Neural progenitor cell (in vitro differentiated cells): Measurements from ENCODE around the gene GALNT17. TPM values are rescaled to one million over a fixed set of nuclear protein-coding genes. Genes with fewer than 3 reads are reported as not detected.
"Not testable (repeated sequence)": the region's sequence is repeated elsewhere in the genome, so short reads cannot be mapped to it uniquely, and the experiment has no call there.

Experiments used
- DNase-seq: peaks from one replicate; pipeline ENCODE4 v3.0.0-alpha.2; 2016; ENCODE audit warnings: low spot score
- H2AFZ ChIP-seq: fragments of 200-600 bp; sonication (generic); replicated peaks from 2 replicates; pipeline ENCODE4 v1.6.1; 2016; ENCODE audit warnings: antibody characterized with exemption
- H3F3A ChIP-seq: fragments of 200-600 bp; sonication (generic); 2 replicates; pipeline ENCODE4 v1.6.1; 2016; ENCODE audit warnings: antibody characterized with exemption, low read depth
- H3K27ac ChIP-seq: fragments of 200-600 bp; sonication (generic); 2 replicates; pipeline ENCODE4 v1.5.1; 2016; ENCODE audit warnings: mild to moderate bottlenecking
- H3K27me3 ChIP-seq: fragments of 200-600 bp; sonication (generic); 2 replicates; pipeline ENCODE4 v1.6.1; 2016; ENCODE audit warnings: mild to moderate bottlenecking, moderate library complexity
- H3K36me3 ChIP-seq: fragments of 200-600 bp; sonication (generic); 2 replicates; pipeline ENCODE4 v1.5.1; 2016
- H3K4me1 ChIP-seq: fragments of 200-600 bp; sonication (generic); 2 replicates; pipeline ENCODE4 v1.6.1; 2016; ENCODE audit warnings: mixed run types
- H3K4me2 ChIP-seq: fragments of 200-600 bp; sonication (generic); 2 replicates; pipeline ENCODE4 v1.6.1; 2016
- H3K4me3 ChIP-seq: fragments of 200-600 bp; sonication (generic); 2 replicates; pipeline ENCODE4 v1.5.1; 2016
- H3K79me2 ChIP-seq: fragments of 200-600 bp; sonication (generic); 2 replicates; pipeline ENCODE4 v1.6.1; 2016; ENCODE audit warnings: low read depth
- H3K9ac ChIP-seq: fragments of 200-600 bp; sonication (generic); 2 replicates; pipeline ENCODE4 v1.6.1; 2016
- H3K9me3 ChIP-seq: fragments of 200-600 bp; sonication (generic); 2 replicates; pipeline ENCODE4 v1.5.1; 2016; ENCODE audit warnings: low read depth
- H4K20me1 ChIP-seq: fragments of 200-600 bp; sonication (generic); 2 replicates; pipeline ENCODE4 v1.6.1; 2016; ENCODE audit warnings: low read depth
- H3K27ac Mint-ChIP-seq: 3 replicates; pipeline ENCODE4 v1.8.0; 2021; ENCODE audit warnings: mixed read lengths
- H3K27me3 Mint-ChIP-seq: 2 replicates; pipeline ENCODE4 v1.8.0; 2022; ENCODE audit warnings: low read depth, mild to moderate bottlenecking, inconsistent platforms, moderate library complexity, mixed read lengths; ENCODE audit not compliant: insufficient read depth
- H3K36me3 Mint-ChIP-seq: 3 replicates; pipeline ENCODE4 v1.8.0; 2021; ENCODE audit warnings: mixed read lengths
- H3K4me1 Mint-ChIP-seq: 3 replicates; pipeline ENCODE4 v1.8.0; 2021; ENCODE audit warnings: mixed read lengths
- H3K4me3 Mint-ChIP-seq: 3 replicates; pipeline ENCODE4 v1.8.0; 2021; ENCODE audit warnings: mild to moderate bottlenecking, moderate library complexity, mixed read lengths
- H3K9me3 Mint-ChIP-seq: 3 replicates; pipeline ENCODE4 v1.8.0; 2020; ENCODE audit warnings: mixed read lengths
- EZH2 ChIP-seq: fragments of 200-600 bp; sonication (generic); IDR thresholded peaks from 2 replicates; pipeline ENCODE4 v1.6.1; 2017; ENCODE audit warnings: antibody characterized with exemption, mild to moderate bottlenecking, moderate library complexity
- EZH2phosphoT487 ChIP-seq: fragments of 200-600 bp; sonication (generic); IDR thresholded peaks from 2 replicates; pipeline ENCODE4 v1.6.1; 2017; ENCODE audit warnings: antibody characterized with exemption
- total RNA-seq: library from RNA; depleted of rRNA; stranded (reverse); fragments of >200 nt; gene quantifications from 2 replicates; pipeline ENCODE4 v1.2.3, GENCODE V29; 2015; ENCODE audit warnings: low replicate concordance
- TF ChIP-seq, protein P1 (sequence below): fragments of 200-600 bp; sonication (generic); IDR thresholded peaks from 2 replicates; pipeline ENCODE4 v1.5.1; 2017; ENCODE audit warnings: antibody characterized with exemption, mild to moderate bottlenecking

GALNT17 gene
- total RNA-seq, 1 donor from 2014 or later = 17.1 TPM

DNA sequence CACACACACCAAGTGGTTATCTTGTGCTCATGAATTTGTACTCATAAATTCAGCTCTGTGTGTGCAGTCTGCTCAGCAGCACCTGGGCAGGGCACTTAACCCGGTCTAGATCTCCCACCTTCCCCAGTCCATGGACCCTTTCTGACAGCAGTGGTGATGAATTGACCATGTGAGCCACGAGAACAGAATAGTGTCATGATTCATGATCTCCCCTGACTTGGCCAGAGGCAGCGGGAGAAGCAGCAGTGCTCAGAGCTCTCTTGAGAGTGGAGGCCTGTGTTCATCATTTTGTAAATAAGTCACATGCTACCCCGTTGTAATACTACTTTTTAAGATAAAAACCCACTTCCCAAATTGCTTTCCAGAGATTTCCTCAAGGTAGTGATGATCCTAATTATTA lies 74.2 kb downstream of the GALNT17 start:
- Mint-ChIP-seq H3K27ac (no peak overlapping the region), H3K36me3 (peaks cover 4% of the 10 kb centered on the region), H3K9me3 (peaks cover 12% of the 10 kb centered on the region), H3K4me3 (no peak overlapping the region), H3K27me3 (no peaks in the 10 kb centered on the region), H3K4me1 (no peaks in the 10 kb centered on the region)
- Histone ChIP-seq H3K36me3 (no peaks in the 10 kb centered on the region), H3K79me2 (peaks cover 98% of the 10 kb centered on the region), H3K4me2 (no peak overlapping the region), H3K4me3 (no peak overlapping the region), H3K9ac (no peak overlapping the region), H4K20me1 (no peaks in the 10 kb centered on the region), H3K9me3 (no peaks in the 10 kb centered on the region), H3K27me3 (no peaks in the 10 kb centered on the region), H2AFZ (no peak overlapping the region), H3K4me1 (no peaks in the 10 kb centered on the region), H3F3A (no peaks in the 10 kb centered on the region), H3K27ac (no peak overlapping the region)
- TF ChIP-seq EZH2phosphoT487 (no peak), EZH2 (no peak)
- TF ChIP-seq, protein P1, sequence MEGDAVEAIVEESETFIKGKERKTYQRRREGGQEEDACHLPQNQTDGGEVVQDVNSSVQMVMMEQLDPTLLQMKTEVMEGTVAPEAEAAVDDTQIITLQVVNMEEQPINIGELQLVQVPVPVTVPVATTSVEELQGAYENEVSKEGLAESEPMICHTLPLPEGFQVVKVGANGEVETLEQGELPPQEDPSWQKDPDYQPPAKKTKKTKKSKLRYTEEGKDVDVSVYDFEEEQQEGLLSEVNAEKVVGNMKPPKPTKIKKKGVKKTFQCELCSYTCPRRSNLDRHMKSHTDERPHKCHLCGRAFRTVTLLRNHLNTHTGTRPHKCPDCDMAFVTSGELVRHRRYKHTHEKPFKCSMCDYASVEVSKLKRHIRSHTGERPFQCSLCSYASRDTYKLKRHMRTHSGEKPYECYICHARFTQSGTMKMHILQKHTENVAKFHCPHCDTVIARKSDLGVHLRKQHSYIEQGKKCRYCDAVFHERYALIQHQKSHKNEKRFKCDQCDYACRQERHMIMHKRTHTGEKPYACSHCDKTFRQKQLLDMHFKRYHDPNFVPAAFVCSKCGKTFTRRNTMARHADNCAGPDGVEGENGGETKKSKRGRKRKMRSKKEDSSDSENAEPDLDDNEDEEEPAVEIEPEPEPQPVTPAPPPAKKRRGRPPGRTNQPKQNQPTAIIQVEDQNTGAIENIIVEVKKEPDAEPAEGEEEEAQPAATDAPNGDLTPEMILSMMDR = no peak
- DNase-seq = no peak

DNA sequence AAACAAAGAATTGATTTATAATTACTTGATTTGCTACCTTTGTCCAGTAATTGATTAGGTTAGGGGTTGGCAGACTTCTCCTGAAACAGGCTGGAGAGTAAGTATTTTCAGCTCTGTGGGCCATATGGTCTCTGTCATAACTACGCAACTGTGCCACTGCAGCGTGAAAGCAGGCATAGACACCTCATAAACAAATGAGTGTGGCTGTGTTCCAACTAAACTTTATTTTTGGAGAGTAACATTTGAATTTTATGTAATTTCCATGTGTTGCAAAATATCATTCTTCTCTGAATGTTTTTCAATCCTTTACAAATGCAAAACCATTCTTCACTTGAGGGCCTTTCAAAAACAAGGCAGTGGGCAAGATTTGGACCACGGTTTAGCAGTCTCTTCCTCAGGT lies 76.9 kb downstream of the GALNT17 start:
- Mint-ChIP-seq H3K9me3 (peaks cover 27% of the 10 kb centered on the region), H3K27ac (no peak overlapping the region), H3K4me3 (no peak overlapping the region), H3K27me3 (no peaks in the 10 kb centered on the region), H3K4me1 (no peaks in the 10 kb centered on the region), H3K36me3 (peaks cover 6% of the 10 kb centered on the region)
- Histone ChIP-seq H3K4me2 (no peak overlapping the region), H3K27ac (no peak overlapping the region), H3K36me3 (no peaks in the 10 kb centered on the region), H3K4me1 (no peaks in the 10 kb centered on the region), H3K9me3 (no peaks in the 10 kb centered on the region), H3K79me2 (peaks cover 97% of the 10 kb centered on the region), H3F3A (no peaks in the 10 kb centered on the region), H3K27me3 (no peaks in the 10 kb centered on the region), H3K4me3 (no peak overlapping the region), H2AFZ (no peak overlapping the region), H3K9ac (no peak overlapping the region), H4K20me1 (no peaks in the 10 kb centered on the region)
- DNase-seq = no peak
- TF ChIP-seq EZH2 (no peak), EZH2phosphoT487 (no peak)
- TF ChIP-seq, protein P1 = no peak

- H3K4me3 Mint-ChIP-seq, H4K20me1 ChIP-seq, DNase-seq, H3K27ac ChIP-seq, H3K36me3 Mint-ChIP-seq, H3K4me1 ChIP-seq, H3K27me3 ChIP-seq, H3K27me3 Mint-ChIP-seq, H3F3A ChIP-seq, H3K27ac Mint-ChIP-seq, H3K4me3 ChIP-seq, H3K4me2 ChIP-seq, H2AFZ ChIP-seq, H3K9me3 ChIP-seq, H3K4me1 Mint-ChIP-seq, H3K36me3 ChIP-seq, H3K9ac ChIP-seq: not testable (repeated sequence)
- H3K79me2 ChIP-seq = peaks cover 97% of the 10 kb centered on the region
- peaks cover 24% of the 10 kb centered on the region for H3K9me3 Mint-ChIP-seq
Measured at GRCh38 chr7:71209484-71209883, 77.5 kb downstream of the GALNT17 start.

GRCh38 chr7:71210220-71210619 lies 78.3 kb downstream of the GALNT17 start:
- DNase-seq = no peak
- H3K9me3 ChIP-seq = no peaks in the 10 kb centered on the region
- H3K27me3 Mint-ChIP-seq = no peaks in the 10 kb centered on the region
- no peak overlapping the region for H3K4me2 ChIP-seq
- no peaks in the 10 kb centered on the region for H3K27me3 ChIP-seq
- H2AFZ ChIP-seq = no peak overlapping the region
- no peaks in the 10 kb centered on the region for H3K4me1 Mint-ChIP-seq
- no peak overlapping the region for H3K4me3 ChIP-seq
- H3F3A ChIP-seq = no peaks in the 10 kb centered on the region
- peaks cover 3% of the 10 kb centered on the region for H3K36me3 Mint-ChIP-seq
- no peak overlapping the region for H3K9ac ChIP-seq
- H3K27ac ChIP-seq = no peak overlapping the region
- no peaks in the 10 kb centered on the region for H4K20me1 ChIP-seq
- H3K79me2 ChIP-seq = peaks cover 97% of the 10 kb centered on the region
- H3K27ac Mint-ChIP-seq = no peak overlapping the region
- no peak overlapping the region for H3K4me3 Mint-ChIP-seq
- TF ChIP-seq EZH2 = no peak
- TF ChIP-seq EZH2phosphoT487 = no peak
- TF ChIP-seq, protein P1 = no peak
- no peaks in the 10 kb centered on the region for H3K36me3 ChIP-seq
- H3K9me3 Mint-ChIP-seq = peaks cover 25% of the 10 kb centered on the region
- H3K4me1 ChIP-seq = no peaks in the 10 kb centered on the region

DNA sequence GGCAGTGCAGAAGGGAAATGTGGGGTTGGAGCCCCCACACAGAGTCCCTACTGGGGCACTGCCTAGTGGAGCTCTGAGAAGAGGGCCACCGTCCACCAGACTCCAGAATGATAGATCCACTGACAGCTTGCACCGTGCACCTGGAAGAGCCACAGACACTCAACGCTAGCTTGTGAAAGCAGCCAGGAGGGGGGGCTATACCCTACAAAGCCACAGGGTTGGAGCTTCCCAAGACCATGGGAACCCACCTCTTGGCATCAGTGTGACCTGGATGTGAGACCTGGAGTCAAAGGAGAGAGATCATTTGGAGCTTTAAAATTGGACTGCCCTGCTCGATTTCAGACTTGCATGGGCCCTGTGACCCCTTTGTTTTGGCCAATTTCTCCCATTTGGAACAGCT lies 80.5 kb downstream of the GALNT17 start:
- not testable (repeated sequence) for H2AFZ ChIP-seq, DNase-seq, H3K36me3 ChIP-seq, H3K4me1 Mint-ChIP-seq, H3K4me3 Mint-ChIP-seq, H4K20me1 ChIP-seq, H3K27me3 Mint-ChIP-seq, H3K4me3 ChIP-seq, H3K27ac Mint-ChIP-seq, H3K4me1 ChIP-seq, H3F3A ChIP-seq, H3K9ac ChIP-seq, H3K4me2 ChIP-seq, H3K36me3 Mint-ChIP-seq, H3K9me3 ChIP-seq, H3K27ac ChIP-seq, H3K27me3 ChIP-seq
- peaks cover 26% of the 10 kb centered on the region for H3K9me3 Mint-ChIP-seq
- peaks cover 98% of the 10 kb centered on the region for H3K79me2 ChIP-seq
